Esophagus muscularis mucosa (tissue), 2 donors: ENCODE measurements around the gene CFHR1.
"Not testable (repeated sequence)": the region's sequence is repeated elsewhere in the genome, so short reads cannot be mapped to it uniquely, and the experiment has no call there.

Source experiments
- POLR2A ChIP-seq: fragments of 450-650 bp; IDR thresholded peaks from one replicate; pipeline ENCODE4 v1.6.1; 2017; ENCODE audit warnings: antibody characterized with exemption, moderate library complexity, mild to moderate bottlenecking, low read depth
- POLR2AphosphoS5 ChIP-seq, 2 donors: sonication (generic); formaldehyde crosslinking; IDR thresholded peaks; one replicate each; pipeline ENCODE4 v1.6.1; 2017; ENCODE audit warnings: antibody characterized with exemption in 2 of 2

- TF ChIP-seq POLR2A; POLR2AphosphoS5 (IDR thresholded peaks at IDR 0.05): not testable (repeated sequence)
Measured at GRCh38 chr1:196794103-196794502, 25.4 kb upstream of the CFHR1 start.
